ENCODE data around the gene BCR.

GRCh38 chr22:23285734-23286133 is 105.4 kb downstream of the BCR start:
- TF ChIP-seq ATF2 (CRISPR knock-in tag; IDR thresholded peaks at IDR 0.05; ENCODE audit: borderline replicate concordance, low read depth) (no peak), OVOL2 (CRISPR knock-in tag; IDR thresholded peaks at IDR 0.05; ENCODE audit: borderline replicate concordance) (no peak), SP1 (CRISPR knock-in tag; conservative IDR thresholded peaks at IDR 0.05) (no peak), MYBL2 (CRISPR knock-in tag; IDR thresholded peaks at IDR 0.05) (no peak)
- TF ChIP-seq, protein P1, sequence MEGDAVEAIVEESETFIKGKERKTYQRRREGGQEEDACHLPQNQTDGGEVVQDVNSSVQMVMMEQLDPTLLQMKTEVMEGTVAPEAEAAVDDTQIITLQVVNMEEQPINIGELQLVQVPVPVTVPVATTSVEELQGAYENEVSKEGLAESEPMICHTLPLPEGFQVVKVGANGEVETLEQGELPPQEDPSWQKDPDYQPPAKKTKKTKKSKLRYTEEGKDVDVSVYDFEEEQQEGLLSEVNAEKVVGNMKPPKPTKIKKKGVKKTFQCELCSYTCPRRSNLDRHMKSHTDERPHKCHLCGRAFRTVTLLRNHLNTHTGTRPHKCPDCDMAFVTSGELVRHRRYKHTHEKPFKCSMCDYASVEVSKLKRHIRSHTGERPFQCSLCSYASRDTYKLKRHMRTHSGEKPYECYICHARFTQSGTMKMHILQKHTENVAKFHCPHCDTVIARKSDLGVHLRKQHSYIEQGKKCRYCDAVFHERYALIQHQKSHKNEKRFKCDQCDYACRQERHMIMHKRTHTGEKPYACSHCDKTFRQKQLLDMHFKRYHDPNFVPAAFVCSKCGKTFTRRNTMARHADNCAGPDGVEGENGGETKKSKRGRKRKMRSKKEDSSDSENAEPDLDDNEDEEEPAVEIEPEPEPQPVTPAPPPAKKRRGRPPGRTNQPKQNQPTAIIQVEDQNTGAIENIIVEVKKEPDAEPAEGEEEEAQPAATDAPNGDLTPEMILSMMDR (IDR thresholded peaks at IDR 0.05), result no peak
- TF ChIP-seq, protein P2, sequence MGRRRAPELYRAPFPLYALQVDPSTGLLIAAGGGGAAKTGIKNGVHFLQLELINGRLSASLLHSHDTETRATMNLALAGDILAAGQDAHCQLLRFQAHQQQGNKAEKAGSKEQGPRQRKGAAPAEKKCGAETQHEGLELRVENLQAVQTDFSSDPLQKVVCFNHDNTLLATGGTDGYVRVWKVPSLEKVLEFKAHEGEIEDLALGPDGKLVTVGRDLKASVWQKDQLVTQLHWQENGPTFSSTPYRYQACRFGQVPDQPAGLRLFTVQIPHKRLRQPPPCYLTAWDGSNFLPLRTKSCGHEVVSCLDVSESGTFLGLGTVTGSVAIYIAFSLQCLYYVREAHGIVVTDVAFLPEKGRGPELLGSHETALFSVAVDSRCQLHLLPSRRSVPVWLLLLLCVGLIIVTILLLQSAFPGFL (CRISPR knock-in tag; IDR thresholded peaks at IDR 0.05; ENCODE audit: borderline replicate concordance), result no peak
- TF ChIP-seq, protein P3, sequence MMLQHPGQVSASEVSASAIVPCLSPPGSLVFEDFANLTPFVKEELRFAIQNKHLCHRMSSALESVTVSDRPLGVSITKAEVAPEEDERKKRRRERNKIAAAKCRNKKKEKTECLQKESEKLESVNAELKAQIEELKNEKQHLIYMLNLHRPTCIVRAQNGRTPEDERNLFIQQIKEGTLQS (CRISPR knock-in tag; conservative IDR thresholded peaks at IDR 0.05), result no peak

All from WTC11 (cell line).